ENCODE results near the gene COMP.
"Not testable (repeated sequence)": the region's sequence is repeated elsewhere in the genome, so short reads cannot be mapped to it uniquely, and the experiment has no call there.

COMP gene

DNA sequence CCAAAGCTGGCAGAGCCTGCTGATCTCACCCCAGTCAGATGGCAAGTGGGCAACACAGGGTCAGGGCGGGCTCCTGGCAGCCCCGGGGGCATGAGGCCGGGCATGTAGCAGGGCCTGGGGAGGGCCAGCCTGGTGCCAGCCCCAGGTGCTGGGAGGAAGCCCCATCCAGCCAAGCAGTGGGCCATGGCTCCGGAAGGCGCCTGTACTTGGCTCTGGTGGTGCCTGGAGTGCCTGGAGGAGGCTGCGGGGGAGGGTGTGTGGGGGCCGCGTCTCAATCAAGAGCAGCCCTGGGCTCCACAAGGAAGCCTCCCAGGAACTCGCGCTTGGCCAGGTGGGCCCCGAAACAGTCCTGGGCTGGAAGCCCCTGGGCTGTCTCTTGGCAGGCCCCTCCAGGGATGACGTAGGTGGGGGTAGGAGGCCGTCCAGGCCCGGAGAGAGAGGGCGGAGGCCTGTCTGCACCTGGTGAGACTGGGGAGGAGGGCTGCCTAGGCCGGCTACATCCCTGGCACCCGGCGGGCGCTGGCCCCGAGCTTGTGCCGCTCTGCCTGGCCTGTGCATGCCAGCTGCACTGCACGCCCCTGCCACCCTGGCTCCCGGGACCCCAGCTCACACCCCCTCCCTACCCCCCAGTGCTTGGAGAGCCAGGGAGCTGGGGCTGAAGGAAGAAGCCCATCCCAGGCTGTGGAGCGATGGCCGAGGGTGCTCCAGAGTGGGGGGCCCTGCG lies 45.9 kb downstream of the COMP start:
- no peak for DNase-seq

DNA sequence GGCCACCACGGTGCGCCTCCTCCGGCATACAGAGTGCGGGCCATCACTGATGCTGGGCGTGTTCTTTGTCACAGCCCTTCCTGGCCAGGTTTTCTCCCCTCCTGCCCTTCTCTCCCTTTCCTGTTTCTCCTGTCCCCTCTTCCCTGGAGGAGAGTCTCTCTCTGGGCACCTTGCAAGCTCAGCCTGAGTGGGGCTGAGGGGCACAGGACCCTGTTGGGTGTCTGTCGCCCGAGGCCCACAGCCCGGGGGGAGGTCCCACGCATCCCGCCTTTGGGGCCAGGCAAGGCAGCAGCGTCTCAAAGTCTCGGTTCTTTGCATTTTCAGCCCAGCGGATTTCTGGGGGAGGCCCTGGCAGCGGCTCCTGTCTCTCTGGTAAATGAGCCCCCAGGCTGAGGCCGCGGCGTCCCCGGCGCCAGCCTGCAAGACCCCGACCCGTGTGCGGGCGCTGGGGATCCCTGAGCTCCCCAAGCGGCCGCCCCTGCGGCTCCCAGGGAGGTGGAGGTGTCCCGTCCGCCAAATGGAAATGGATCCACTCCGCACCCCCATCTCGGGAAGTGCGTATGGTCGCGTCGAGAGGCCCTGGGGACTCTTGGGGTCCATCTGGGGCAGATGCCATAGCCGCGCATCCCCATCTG lies 47.2 kb downstream of the COMP start:
- no peak for DNase-seq

DNA sequence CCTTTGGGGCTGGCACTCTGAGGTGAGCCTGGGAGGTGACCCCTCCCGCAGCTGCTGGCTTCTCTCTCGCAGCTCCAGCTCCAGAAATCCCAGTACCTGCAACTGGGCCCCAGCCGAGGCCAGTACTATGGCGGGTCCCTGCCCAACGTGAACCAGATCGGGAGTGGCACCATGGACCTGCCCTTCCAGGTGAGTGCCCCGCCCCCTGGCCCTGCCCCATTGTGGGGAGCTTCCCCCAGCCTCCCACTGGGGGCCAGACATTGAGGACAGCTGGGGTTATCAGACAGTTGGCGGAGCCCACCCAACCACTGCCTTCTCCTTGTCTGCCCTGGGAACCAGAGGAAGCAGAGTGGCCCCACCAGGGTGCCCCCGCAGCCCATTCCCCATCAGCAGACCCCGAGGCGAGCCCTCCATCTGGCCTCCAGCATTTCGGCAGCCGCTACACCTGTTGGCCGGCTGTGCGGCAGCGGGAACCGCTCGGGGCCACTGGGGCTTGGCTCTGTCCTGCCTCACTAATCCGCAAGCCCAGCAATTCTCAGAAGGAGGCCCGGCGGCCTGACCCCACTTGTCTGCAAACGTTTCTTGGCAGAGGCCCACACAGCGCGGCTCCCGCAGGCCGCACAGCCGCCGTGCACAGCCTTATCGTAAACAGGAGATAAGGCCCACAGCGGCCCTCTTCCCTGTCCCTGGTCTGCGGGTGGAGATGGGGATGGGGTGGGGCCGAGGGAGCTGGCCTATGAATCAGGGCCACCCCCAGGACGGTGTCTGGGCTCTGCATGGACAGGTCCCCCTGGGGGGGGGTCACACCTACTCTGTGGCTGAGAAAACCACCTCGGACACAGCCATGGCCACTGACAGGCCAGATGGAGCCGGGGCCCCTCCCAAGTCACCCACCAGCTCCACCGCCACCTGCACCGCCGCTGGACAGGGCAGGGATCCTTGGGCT lies 48.0 kb downstream of the COMP start:
- DNase-seq: no peak

- DNase-seq: no peak
Measured at GRCh38 chr19:18742324-18742723, 48.8 kb downstream of the COMP start.

- DNase-seq: no peak
Measured at GRCh38 chr19:18741124-18742121, 49.7 kb downstream of the COMP start.

DNA sequence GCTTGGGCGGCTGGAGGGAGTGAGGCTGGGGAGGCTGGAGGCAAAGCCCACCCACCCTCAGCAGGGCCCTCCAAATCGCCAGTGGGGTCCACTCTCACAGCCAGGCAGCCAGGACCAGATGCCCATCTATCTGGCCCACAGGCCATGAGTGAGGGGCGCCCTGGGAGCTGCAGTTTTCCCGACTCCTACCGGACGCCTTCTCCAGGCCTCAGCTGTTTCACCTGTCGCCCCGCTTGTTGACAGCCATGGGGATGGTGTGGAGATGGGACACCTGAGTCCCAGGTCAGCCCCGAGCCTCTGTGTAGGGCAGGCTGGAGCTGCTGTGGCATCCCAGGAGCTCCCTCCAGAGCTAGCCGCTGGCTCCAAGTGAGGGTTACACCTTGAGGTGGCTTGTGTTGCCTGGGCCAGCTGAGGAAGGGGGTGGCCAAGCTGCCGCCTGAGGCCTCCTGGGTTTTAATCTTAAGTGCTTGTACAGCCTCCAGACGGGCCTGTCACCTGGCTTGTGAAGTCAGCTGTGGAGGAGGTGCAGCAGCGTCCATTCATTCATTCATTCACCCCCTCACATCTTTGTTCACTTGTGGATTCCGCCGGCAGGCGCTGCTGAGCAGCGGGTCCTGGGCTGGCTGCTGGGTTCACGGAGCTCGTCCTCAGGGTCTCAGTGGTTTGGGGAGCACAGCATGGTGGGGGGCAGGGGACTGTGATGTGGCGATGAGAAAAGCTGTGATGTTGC lies 52.0 kb downstream of the COMP start:
- no peak for DNase-seq

GRCh38 chr19:18737954-18738351 lies 53.2 kb downstream of the COMP start:
- DNase-seq: no peak

- DNase-seq: no peak
Measured at GRCh38 chr19:18737337-18737953, 53.7 kb downstream of the COMP start.

GRCh38 chr19:18736415-18737336 lies 54.4 kb downstream of the COMP start:
- DNase-seq: no peak

DNA sequence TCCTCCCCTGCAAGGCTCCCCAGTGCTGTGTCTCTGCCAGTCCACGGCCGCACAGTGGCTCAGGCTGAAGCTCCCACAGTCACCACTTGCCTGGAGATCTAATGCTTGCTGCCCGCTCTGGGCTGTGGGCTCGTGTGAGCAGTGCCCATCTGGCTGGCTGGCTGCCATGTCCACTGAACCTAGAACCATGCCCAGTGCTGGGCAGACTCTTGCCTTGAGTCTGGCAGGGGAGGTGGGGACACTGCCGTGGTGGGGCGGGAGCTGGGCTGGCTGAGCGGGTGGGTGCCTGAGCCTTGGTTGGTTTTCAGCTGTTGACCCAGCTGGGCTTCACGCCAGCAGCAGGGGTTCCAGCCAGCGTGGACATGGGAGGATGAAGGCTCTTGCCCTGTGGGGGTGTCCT lies 55.4 kb downstream of the COMP start:
- no peak for DNase-seq

- DNase-seq: no peak
Measured at GRCh38 chr19:18735324-18735723, 55.8 kb downstream of the COMP start.

DNA sequence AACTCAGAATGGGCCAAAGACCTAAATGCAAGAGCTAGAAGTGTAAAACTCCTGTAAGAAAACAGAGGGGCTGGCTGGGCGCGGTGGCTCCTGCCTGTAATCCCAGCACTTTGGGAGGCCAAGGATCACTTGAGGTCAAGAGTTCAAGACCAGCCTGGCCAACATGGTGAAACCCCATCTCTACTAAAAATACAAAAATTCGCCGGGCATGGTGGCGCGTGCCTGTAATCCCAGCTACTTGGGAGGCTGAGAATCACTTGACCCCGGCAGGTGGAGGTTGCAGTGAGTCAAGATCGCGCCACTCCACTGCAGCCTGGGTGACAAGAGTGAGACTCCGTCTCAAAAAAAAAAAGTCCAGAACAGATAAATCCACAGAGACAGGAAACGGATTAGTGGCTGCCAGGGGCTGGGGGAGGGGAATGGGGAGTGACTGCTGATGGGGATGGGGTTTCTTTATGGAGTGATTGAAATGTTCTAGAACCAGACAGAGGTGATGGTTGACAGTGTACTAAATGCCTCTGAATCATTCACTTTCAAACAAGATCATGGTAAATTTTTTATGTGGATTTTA lies 57.3 kb downstream of the COMP start:
- DNase-seq: not testable (repeated sequence)

DNA sequence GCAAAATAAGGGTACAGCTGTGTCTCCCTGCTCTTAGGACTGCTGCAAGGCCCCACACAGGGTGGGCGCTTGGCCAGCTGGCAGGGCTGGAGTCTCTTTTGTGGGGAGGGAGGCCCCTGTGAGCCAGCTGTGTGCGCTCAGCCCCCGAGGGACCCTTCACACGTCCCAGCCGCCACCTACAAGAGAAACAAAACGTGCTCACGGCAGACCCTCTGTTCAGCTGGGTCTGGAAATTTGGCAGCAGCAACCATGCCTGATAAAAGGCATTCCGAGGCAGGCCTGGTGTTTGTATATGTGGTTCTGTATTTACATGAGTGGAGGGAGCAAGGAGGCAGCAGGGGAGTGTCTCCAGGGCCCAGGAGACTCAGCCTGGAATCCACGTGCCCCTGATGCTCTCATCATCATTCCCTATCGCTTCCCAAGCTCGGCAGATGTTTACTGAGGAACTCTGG lies 57.9 kb downstream of the COMP start:
- no peak for DNase-seq
